Measurements from ENCODE around the gene UPK2.
"Not testable (repeated sequence)": the region's sequence is repeated elsewhere in the genome, so short reads cannot be mapped to it uniquely, and the experiment has no call there.

The UPK2 gene

DNA sequence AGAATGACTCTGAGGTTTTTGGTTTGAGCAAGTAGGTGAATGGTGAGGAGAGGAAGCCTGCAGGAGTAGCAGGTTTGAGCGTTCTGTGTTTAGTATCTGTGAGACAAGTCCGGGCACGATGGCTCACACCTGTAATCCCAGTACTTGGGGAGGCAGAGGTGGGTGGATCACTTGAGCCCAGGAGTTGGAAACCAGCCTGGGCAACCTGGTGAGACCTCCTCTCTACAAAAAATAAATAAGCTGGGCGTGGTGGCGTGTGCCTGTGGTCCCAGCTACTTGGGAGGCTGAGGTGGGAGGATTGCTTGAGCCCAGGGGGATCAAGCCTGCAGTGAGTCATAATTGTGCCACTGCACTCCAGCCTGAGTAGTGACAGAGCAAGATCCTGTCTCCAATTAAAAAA is 32.2 kb downstream of the UPK2 start:
- DNase-seq (ENCODE audit: low spot score) = no peak

DNA sequence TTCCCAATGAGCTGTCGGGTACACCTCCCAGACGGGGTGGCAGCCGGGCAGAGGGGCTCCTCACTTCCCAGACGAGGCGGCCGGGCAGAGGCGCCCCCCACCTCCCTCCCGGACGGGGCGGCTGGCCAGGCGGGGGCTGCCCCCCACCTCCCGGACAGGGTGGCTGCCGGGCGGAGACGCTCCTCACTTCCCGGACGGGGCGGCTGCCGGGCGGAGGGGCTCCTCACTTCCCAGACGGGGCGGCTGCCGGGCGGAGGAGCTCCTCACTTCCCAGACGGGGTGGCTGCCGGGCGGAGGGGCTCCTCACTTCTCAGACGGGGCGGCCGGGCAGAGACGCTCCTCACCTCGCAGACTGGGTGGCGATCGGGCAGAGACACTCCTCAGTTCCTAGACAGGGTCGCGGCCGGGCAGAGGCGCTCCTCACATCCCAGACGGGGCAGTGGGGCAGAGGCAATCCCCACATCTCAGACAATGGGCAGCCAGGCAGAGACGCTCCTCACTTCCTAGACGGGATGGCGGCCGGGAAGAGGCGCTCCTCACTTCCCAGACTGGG is 35.5 kb downstream of the UPK2 start:
- DNase-seq (ENCODE audit: low spot score) = not testable (repeated sequence)

DNA sequence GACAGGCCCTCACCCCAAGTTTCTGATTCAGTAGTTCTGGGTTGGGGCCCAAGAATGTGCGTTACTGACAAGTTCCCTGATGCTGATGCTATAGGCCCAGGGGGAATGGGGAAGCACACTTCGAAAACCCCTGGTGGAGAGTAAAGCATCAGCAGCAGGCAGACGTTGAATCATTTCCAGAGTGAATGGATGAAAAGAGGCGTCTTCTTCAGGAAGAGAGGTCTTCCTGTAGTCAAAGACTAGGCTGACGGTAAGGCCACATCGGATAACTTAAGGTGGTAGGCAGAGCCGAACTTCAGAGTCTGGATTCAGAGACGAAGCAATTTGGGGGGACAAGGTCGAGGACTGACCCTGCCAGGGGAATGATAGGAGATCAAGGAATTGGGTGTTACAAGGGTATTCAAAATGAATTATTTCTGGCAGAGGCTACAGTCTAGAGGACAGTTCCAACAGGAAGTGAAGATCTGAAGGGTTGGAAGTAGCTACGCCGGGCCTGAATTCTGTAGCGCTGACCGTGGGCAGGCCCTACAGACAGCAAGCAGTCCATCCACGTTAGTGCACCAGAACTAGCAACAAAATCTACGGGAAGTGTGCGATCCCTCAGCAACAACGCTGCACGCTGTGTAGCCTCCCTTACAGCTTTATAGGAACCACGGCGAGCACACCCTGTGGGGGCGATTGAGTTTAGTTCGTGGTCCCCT is 41.0 kb downstream of the UPK2 start:
- peak; percentile 74 for DNase-seq (ENCODE audit: low spot score)

DNA sequence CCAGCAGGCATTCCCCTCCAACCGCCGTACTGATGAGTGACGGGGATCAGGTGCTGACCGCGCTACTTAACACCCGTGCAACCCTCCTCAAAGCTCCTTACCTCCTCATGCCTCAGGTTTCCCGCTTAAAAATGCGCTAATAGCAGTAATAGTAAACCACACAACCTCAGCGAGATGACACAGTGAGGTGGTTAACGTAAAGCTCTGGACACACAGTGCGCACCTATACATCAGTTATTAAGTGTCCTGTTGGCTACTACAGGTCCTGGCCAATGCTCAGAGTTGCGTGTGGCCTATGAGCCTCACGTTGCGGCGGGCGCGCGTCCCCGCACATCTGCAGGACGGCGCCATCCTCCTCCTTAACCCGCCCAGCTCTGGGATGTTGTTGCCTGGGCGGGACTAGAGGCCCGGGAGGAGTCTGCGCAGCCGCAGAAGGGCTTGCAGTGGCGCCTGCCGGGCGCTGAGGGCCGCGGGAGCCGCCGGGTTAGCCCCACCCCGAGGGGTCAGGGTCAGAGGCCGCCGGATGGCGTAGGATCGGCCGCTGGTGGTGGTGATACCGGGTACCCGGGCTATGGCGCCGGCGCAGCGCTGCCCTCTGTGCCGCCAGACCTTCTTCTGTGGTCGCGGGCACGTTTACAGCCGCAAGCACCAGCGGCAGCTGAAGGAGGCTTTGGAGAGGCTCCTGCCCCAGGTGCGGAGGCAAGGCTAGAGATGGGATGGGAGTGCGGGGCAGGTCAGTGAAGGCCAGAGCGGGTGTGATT is 41.7 kb downstream of the UPK2 start, which contains the start of gene CENATAC:
Gene CENATAC, plus strand, starts transcription at position 512 of the 761 bp plus-strand sequence. Its CDS starts 60 bp downstream, at position 572.
- DNase-seq (ENCODE audit: low spot score) = peak; percentile 98

DNA sequence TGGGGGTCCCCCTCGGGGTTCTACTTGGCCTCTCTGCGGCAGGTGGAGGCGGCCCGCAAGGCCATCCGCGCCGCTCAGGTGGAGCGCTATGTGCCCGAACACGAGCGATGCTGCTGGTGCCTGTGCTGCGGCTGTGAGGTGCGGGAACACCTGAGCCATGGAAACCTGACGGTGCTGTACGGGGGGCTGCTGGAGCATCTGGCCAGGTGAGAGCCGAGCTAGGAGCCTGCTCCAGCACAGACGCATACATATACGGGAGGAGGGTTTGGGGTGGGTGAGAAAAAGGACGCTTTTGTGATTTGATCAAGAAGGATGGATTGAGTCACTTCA is 42.3 kb downstream of the UPK2 start:
- no peak for DNase-seq (ENCODE audit: low spot score)

DNA sequence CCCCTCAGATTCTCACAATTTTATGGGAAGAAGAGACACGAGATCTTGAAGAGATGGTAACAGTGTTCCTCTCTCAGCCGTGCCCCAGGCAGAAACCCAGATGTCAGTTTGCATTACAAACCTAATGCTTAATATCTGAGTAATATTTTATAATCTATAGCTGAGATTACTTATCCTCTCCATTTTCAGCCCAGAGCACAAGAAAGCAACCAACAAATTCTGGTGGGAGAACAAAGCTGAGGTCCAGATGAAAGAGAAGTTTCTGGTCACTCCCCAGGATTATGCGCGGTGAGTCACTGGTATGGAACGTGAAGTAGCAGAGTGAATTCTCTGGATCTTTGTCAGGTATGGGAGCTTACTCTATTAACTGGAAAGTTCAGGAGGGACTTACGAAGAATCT is 42.7 kb downstream of the UPK2 start:
- no peak for DNase-seq (ENCODE audit: low spot score)

DNA sequence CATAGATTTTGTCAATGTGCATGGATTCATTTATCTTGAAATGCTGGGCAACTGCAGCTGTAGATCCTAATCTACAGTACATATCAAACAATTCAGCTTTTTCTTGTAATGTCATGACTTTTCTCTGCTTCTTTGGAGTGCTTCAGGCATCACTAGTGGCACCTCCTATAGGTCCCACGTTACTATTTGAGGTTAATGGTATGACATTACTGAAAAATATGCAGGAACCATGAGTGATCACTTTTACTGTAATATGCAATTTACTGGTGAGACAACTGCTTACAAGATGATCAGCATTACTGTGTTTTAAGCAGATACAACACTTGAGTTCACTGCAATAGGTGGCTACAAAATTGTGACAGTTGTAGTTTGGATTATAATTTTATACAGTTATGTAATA is 44.8 kb downstream of the UPK2 start:
- no peak for DNase-seq (ENCODE audit: low spot score)

DNA sequence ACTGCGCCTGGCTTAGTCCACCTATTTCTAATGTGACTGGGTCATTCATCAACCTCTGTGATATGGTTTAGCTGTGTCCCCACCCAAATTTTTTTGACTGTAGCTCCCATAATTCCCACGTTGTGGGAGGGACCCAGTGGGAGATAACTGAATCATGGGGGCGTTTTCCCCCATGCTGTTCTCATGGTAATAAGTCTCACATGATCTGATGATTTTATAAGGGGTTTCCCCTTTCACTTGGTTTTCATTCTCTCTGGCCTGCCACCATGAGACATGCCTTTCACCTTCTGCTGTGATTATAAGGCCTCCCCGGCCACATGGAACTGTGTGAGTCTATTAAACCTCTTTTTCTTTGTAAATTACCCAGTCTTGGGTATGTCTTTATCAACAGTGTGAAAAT is 50.6 kb downstream of the UPK2 start:
- DNase-seq (ENCODE audit: low spot score) = no peak

Measured in HuH-7 (cell line).